ENCODE data around the gene PTGDS.
A peak's percentile ranks its signal among the peaks of the same experiment; 100 is the strongest.

Gene PTGDS

DNA sequence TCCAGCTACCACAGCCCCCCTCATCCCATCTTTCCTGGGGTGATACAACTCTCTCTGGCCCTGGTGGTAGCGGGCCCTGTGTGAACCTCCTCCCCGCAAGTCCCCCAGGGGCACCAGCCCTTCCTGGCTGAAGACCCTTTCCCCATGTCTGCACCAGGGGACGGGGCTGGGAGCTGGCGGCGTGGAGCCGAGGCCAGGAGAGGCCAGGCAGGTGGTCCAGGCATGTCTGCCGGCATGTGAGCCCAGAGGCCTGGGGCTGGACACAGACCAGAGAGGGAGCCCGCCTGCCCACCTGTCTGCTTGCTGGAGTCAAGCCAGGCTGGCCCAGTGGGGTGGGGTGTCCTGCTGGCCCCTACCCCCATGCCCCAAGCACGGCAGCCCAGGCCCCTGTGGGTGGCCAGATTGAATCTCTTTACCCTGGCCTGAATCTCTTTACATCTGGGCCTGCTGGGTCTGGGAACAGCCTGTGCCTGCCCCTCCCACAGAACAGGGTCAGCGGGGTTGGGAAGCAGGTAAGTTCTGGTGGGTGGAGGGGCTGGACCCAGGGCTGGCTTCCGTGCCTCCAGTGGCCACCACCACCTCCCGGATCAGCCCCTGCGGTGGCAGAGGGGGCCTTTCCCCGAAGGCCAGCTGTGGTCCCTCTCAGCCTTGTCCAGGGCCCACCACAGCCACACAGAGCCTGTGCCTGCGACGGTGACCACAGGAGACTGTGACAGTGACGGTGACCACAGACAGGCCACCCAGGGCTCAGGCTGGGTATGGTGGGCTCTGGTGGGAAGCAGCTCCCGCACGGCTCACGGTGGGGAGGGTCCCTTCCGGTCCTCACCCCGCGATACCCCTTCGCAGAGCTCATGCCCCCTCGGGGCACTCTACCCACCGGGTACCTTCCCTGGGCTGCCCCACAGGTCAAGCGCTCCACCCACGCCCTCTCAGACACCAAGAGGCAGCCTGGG lies 18.1 kb upstream of the PTGDS start:
- no peak for DNase-seq (ENCODE audit: low spot score)

- no peak for DNase-seq (ENCODE audit: low spot score)
Observed at GRCh38 chr9:136960212-136960937, 16.9 kb upstream of the PTGDS start.

DNA sequence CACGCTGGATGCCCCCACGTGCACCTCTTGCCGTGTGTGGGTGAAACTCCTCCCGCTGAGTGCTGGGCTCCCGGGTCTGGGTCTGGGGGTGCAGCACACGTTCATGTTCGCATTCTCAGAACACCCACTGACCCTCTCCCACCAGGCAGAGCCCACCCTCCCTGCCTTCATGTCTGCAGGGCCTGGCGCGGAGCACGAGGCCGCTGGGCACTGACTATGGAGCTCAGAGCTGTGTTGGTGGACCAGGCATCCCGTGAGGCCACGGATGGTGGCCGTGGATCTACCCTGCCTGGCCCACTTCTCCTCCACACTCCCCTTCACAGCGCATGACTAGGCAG lies 16.4 kb upstream of the PTGDS start:
- no peak for DNase-seq (ENCODE audit: low spot score)

DNA sequence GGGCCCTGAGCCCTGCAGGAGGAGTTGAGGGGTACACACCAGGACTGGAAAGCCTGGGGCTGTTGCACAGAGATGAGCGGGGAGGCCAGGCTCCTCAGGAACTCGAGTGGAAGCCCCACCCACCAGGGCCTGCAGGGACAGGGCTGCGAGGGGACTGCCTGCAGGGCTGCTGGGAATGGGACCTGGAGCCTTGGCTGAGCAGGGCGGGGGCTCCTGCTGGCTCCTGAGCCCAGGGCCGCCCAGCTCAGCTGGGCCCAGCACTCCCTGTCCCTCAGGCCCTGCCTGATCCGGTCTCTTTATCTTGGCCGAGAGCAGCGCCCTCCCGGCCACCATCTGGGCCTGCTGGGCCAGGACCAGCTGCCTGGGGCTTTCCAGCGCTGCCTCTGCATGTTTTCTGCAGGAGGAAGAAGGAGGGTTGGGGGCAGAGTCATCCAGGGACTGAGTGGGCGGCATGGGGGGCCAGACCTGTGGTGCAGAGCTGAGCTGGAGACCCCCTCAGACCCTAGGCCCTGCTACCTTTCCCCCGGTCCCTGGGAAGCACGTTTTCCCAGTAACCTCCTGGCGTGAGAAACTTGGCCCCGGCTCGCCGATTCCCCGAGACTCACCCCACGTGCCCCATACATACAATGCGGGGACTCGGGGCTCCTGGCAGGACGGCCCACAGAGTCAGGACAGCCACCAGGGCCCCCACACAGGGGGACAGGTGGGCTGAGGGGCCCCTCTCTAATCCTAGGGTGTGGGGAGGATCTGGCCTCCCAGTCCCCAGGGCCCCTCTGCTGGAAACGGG lies 15.8 kb upstream of the PTGDS start:
- no peak for DNase-seq (ENCODE audit: low spot score)

DNA sequence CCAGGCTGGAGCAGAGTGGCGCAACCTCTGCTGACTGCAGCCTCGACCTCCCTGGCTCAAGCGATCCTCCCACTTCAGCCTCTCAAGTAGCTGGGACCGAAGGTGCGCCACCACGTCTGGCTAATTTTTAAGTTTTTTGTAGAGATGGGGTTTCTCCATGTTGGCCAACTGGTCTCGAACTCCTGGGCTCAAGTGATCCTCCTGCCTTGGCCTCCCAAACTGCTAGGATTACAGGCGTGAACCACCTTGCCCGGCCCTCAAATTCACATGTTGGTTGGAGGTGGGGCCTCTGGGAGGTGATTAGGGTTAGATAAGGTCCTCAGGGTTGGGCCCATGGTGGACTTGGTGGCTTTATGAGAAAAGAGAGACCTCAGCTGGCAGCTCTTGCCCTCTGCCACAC lies 15.1 kb upstream of the PTGDS start:
- no peak for DNase-seq (ENCODE audit: low spot score)

- no peak for DNase-seq (ENCODE audit: low spot score)
Observed at GRCh38 chr9:136962701-136963248, 14.5 kb upstream of the PTGDS start.

GRCh38 chr9:136963341-136963740 lies 14.0 kb upstream of the PTGDS start:
- DNase-seq (ENCODE audit: low spot score): no peak

DNA sequence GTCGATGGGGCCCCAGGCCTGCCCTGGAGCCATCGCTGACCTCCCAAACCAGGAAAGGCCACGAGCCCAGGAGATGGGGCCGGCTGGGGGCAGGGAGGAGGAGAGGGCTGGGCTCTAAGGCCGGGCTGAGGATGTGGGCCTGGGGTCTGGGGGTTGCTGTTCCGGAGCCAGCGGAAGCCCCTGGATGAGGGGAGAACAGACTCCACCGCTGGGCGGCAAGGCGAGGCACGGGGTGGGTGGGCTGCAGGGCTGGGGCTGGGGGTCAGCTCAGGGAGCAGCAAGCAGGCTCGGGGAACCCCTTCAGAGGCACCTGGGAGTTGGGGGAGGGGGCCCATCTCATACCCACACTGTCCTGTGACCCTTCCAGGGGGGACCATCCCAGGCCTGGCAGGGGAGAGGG lies 13.6 kb upstream of the PTGDS start:
- no peak for DNase-seq (ENCODE audit: low spot score)

- no peak for DNase-seq (ENCODE audit: low spot score)
Observed at GRCh38 chr9:136964171-136964689, 13.1 kb upstream of the PTGDS start.

GRCh38 chr9:136964833-136965422 lies 12.4 kb upstream of the PTGDS start:
- no peak for DNase-seq (ENCODE audit: low spot score)

- DNase-seq (ENCODE audit: low spot score): peak; percentile 27
Observed at GRCh38 chr9:136965771-136966484, 11.4 kb upstream of the PTGDS start.

DNA sequence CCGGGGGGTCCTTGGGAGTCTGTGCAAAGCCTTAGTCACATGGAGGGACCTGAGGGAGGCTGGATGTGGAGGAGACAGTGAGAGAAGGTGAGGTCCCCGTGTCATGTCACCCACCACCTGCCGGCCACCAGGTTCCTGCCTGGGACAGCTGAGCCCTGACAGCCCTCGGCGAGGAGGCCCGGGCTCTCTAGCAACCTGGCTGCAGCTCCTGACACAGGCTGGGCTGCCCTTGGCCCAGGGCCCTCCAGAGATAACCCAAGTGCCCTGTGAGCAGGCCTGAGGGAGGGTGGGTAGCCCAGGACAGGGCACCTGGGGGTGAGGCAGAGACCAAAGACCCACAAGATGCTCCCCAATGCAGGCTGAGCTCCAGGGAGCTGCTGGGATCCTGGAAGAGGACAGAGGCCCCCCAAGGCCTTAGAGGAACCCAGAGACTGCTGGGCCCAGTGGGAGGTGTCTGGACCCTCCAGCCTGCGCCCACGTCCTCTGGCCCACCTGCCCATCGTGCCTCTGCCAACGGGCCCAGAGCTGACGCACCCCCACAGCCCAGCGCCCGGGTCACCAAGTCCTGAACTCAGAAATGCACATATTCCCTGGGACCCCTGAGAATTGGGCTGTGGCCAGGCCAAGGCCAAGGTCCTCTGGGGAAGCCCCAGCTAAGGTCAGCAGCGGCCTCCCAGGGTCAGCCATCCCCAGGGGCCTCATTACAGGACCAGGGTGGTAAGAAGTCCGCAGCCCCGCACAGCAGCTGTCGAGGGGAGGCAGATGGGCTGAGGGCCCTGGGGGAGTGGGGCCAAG lies 8.8 kb upstream of the PTGDS start:
- no peak for DNase-seq (ENCODE audit: low spot score)

DNA sequence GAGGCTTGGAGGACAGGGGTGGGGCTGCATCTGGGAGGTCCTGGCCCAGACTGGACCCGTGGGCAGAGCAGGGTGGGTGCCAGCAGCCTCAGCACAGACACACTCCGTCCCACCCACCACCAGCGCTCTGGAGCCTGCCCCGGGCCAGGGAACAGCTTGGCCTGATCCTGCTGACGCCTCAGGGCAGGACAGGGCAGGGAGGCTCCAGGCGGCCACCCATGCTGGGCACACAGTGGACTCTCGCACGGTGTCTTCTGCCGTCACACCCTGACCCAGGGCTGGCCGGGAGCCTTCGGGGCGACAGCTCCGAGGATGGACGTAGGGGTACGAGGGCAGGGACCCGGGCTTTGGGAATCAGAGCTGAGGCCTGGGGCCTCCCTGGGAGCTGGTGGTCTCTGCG lies 8.2 kb upstream of the PTGDS start:
- no peak for DNase-seq (ENCODE audit: low spot score)

DNA sequence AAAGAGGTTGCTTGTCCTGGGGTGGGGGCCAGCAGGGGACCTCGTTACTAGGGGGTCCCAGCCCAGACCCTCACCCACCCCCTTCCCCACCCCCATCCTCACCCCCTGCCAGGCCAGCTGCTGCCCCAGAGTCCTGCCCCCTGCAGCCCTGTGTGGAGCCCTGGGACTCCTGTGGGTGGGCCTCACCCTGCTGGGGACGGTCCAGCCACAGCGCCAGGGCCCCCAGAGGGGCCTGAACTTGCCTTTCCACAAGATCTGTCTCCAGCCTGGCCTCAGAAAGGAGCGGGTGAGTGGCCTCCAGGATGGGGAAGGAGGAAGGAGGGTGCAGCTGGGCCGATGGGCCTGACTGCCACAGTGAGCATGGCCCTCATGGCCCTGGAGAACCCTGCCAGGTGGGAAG lies 7.5 kb upstream of the PTGDS start:
- DNase-seq (ENCODE audit: low spot score): no peak

DNA sequence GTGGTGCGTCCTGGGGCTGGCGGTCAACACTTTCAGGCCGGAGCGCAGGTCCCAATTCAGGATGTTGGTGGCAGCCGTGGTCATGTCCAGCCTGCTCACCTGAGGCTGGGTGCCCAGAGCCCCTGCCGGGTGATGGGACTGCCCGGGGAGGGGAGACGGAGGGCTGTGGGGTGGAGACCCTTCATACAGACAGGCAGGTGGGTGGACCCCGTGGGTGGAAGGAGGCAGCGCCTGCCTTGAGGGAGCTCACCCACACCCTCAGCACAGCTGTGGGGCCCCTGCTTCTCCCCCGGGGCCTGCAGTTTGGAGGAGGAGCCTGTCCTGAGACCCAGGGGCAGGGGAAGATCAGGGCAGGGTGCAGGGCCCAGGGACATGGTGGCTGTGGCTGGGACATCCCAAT lies 6.9 kb upstream of the PTGDS start:
- no peak for DNase-seq (ENCODE audit: low spot score)

- no peak for DNase-seq (ENCODE audit: low spot score)
Observed at GRCh38 chr9:136971746-136972145, 5.6 kb upstream of the PTGDS start.

DNA sequence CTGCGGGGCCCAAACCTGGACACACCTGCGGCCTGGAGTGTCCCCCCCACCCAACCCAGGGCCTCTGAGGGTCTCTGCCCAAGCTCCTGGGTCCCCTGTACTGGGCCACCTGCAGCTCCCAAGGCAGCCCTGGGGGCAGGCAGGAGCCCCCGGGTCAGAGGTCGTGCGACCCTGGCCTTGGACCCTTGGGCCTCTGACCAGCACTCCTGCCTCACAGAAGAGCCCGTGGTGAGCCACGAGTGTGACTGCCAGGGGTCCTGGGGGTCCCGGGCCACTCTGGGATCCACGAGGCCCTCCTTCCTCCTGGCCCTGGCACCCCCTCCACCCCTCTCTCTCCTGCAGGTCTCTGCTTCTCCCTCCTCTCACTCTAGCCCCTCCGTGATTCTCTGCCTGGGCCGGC lies 5.0 kb upstream of the PTGDS start:
- DNase-seq (ENCODE audit: low spot score): no peak

- no peak for DNase-seq (ENCODE audit: low spot score)
Observed at GRCh38 chr9:136972743-136973142, 4.6 kb upstream of the PTGDS start.

DNA sequence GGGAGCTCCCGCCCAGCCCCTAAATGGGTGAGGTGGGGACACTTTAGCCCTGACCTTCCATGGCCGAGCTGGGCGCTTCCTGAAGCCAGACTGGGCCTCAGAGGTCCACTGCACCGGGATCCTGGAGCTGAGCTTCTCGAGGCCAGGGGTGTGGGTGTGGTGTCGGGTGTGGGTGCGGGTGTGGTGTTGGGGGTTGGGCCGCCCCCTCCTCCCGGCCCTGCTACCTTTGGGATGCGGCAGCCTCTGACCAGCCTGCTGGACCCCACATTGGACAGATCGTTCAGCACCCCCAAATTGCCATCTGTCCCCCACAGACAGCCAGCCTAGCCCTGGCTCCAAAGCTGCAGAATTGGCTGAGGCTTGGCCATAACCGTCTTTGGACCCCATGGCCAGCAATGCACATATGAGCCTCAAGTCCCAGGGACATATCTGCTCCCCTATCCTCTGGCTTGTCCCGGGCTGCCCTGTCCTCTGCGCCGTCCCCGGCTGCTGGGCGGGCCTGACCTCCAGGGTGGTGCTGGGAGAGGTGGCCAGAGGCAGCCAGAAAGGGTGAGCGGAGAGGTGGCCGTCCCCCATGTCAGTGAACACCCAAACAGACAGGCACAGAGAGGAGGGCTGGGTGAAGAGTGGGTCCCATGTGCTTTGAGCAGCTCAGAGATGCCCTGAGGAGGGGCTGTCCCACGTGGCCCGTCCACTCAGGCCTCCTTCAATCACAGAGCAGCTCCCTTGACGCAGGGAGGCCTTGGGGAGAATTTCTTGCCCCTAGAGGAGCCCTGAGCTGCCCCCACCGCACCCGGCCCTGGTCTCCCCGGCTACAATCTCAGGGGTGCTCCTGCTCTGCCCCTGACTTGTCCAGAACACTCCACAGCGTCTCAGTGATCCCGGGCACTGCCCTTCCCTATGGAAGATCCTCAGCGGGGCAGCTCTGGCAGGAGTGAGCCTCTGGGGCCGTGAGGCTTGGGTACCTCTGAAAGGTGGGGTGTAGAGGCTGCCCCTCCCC lies 3.4 kb upstream of the PTGDS start:
- DNase-seq (ENCODE audit: low spot score): no peak
